Measurements from ENCODE around the gene C3orf20. TPM values are rescaled to one million over a fixed set of nuclear protein-coding genes. Genes with fewer than 3 reads are reported as not detected.
"Not testable (repeated sequence)": the region's sequence is repeated elsewhere in the genome, so short reads cannot be mapped to it uniquely, and the experiment has no call there.

The C3orf20 gene
- total and polyA plus RNA-seq, 2 experiments from 2014 or later: not detected

GRCh38 chr3:14744556-14744955 is 69.6 kb downstream of the C3orf20 start:
- H3K27ac ChIP-seq: no peak overlapping the region
- H3F3A ChIP-seq (ENCODE audit: insufficient read depth): no peaks in the 10 kb centered on the region
- H4K20me1 ChIP-seq (ENCODE audit: insufficient read depth): no peaks in the 10 kb centered on the region
- no peak overlapping the region for H2AFZ ChIP-seq
- H3K79me2 ChIP-seq (ENCODE audit: insufficient read depth): no peaks in the 10 kb centered on the region
- H3K9me2 ChIP-seq (ENCODE audit: insufficient read depth): no peaks in the 10 kb centered on the region
- in situ Hi-C loops (cut with MboI): no loop called here
- H3K4me1 ChIP-seq (ENCODE audit: insufficient read depth): no peaks in the 10 kb centered on the region
- no peak overlapping the region for H3K4me2 ChIP-seq (ENCODE audit: unreplicated experiment)
- H3K27me3 ChIP-seq (replicated peaks; ENCODE audit: insufficient read depth): peaks cover 19% of the 10 kb centered on the region; the same call in 1 of the 2 replicates
- DNase-seq: no peak
- H3K9ac ChIP-seq: no peak overlapping the region
- no peaks in the 10 kb centered on the region for H3K36me3 ChIP-seq (ENCODE audit: low read depth)
- no peak overlapping the region for H3K4me3 ChIP-seq
- H3K9me3 ChIP-seq (ENCODE audit: low read depth): no peaks in the 10 kb centered on the region
- no peak for TF ChIP-seq EZH2phosphoT487 (IDR thresholded peaks at IDR 0.05; ENCODE audit: insufficient read depth, low read depth)
- no peak for TF ChIP-seq EZH2 (IDR thresholded peaks at IDR 0.05; ENCODE audit: insufficient read depth, poor library complexity, severe bottlenecking)
- 34 to 35% methylated on average over 6 of the region's 6 CpGs for WGBS, 2 experiments (ENCODE audit: low coverage in 1 of 2, low lambda C conversion rate in 2 of 2, missing lambda C conversion rate in 2 of 2)

GRCh38 chr3:14750650-14751049 is 75.7 kb downstream of the C3orf20 start:
- in situ Hi-C loops (cut with MboI): no loop called here
- no peaks in the 10 kb centered on the region for H4K20me1 ChIP-seq (ENCODE audit: insufficient read depth)
- no peaks in the 10 kb centered on the region for H3K9me2 ChIP-seq (ENCODE audit: insufficient read depth)
- H2AFZ ChIP-seq: no peak overlapping the region
- no peak overlapping the region for H3K9ac ChIP-seq
- H3K4me2 ChIP-seq (ENCODE audit: unreplicated experiment): no peak overlapping the region
- DNase-seq: no peak
- H3K79me2 ChIP-seq (ENCODE audit: insufficient read depth): no peaks in the 10 kb centered on the region
- no peaks in the 10 kb centered on the region for H3F3A ChIP-seq (ENCODE audit: insufficient read depth)
- TF ChIP-seq EZH2phosphoT487 (IDR thresholded peaks at IDR 0.05; ENCODE audit: insufficient read depth, low read depth) (no peak), EZH2 (IDR thresholded peaks at IDR 0.05; ENCODE audit: insufficient read depth, poor library complexity, severe bottlenecking) (no peak)
- no peak overlapping the region for H3K4me3 ChIP-seq
- WGBS, 2 experiments (ENCODE audit: low coverage in 1 of 2, low lambda C conversion rate in 2 of 2, missing lambda C conversion rate in 2 of 2): 38 to 43% methylated on average over 1 of the region's 1 CpG
- H3K4me1 ChIP-seq (ENCODE audit: insufficient read depth): no peaks in the 10 kb centered on the region
- H3K36me3 ChIP-seq (ENCODE audit: low read depth): no peaks in the 10 kb centered on the region
- no peaks in the 10 kb centered on the region for H3K9me3 ChIP-seq (ENCODE audit: low read depth)
- peaks cover 16% of the 10 kb centered on the region; the same call in 1 of the 2 replicates for H3K27me3 ChIP-seq (replicated peaks; ENCODE audit: insufficient read depth)
- H3K27ac ChIP-seq: no peak overlapping the region

GRCh38 chr3:14752979-14753378 is 78.0 kb downstream of the C3orf20 start:
- H3K27me3 ChIP-seq (replicated peaks; ENCODE audit: insufficient read depth); H4K20me1 ChIP-seq (ENCODE audit: insufficient read depth); H3K4me2 ChIP-seq (ENCODE audit: unreplicated experiment); H3K27ac ChIP-seq; H3K9ac ChIP-seq; H3K9me2 ChIP-seq (ENCODE audit: insufficient read depth); H2AFZ ChIP-seq; H3F3A ChIP-seq (ENCODE audit: insufficient read depth); in situ Hi-C loops (cut with MboI); H3K9me3 ChIP-seq (ENCODE audit: low read depth); H3K79me2 ChIP-seq (ENCODE audit: insufficient read depth); H3K36me3 ChIP-seq (ENCODE audit: low read depth); H3K4me3 ChIP-seq; DNase-seq; H3K4me1 ChIP-seq (ENCODE audit: insufficient read depth): not testable (repeated sequence)

GRCh38 chr3:14757153-14757700 is 82.3 kb downstream of the C3orf20 start:
- WGBS, 2 experiments (ENCODE audit: low coverage in 1 of 2, low lambda C conversion rate in 2 of 2, missing lambda C conversion rate in 2 of 2): 61 to 72% methylated on average over 12 to 14 of the region's 14 CpGs
- Histone ChIP-seq H3K4me1 (ENCODE audit: insufficient read depth) (no peaks in the 10 kb centered on the region), H3K4me3 (no peak overlapping the region), H3F3A (ENCODE audit: insufficient read depth) (no peaks in the 10 kb centered on the region), H3K27me3 (replicated peaks; ENCODE audit: insufficient read depth) (peaks cover 3% of the 10 kb centered on the region; the same call in 1 of the 2 replicates), H2AFZ (no peak overlapping the region), H3K9me3 (ENCODE audit: low read depth) (no peaks in the 10 kb centered on the region), H3K36me3 (ENCODE audit: low read depth) (no peaks in the 10 kb centered on the region), H3K9ac (no peak overlapping the region), H3K79me2 (ENCODE audit: insufficient read depth) (no peaks in the 10 kb centered on the region), H3K4me2 (ENCODE audit: unreplicated experiment) (no peak overlapping the region), H3K27ac (no peak overlapping the region), H3K9me2 (ENCODE audit: insufficient read depth) (no peaks in the 10 kb centered on the region), H4K20me1 (ENCODE audit: insufficient read depth) (no peaks in the 10 kb centered on the region)
- in situ Hi-C loops (cut with MboI): no loop called here
- DNase-seq: no peak
- no peak for TF ChIP-seq EZH2 (IDR thresholded peaks at IDR 0.05; ENCODE audit: insufficient read depth, poor library complexity, severe bottlenecking)
- TF ChIP-seq EZH2phosphoT487 (IDR thresholded peaks at IDR 0.05; ENCODE audit: insufficient read depth, low read depth): no peak

DNA sequence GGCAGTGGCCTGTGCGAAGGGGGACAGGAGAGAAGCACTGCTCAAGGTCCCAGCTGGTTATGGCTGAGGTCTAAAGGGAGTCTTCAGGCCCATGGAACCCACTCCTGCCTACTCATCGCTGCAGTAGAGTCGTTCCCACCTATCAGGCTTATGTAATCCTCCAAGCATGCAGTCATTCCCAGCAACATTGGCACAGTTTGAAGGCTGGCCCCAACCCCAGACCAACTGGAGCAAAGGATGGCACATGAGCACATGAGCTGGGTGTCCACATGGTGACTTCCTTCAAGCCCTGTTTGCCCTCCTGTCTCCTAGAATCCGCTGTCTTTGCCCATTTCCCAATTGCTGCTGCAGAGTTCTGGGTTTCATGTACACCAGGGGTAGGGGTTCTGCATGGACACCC is 83.4 kb downstream of the C3orf20 start:
- no peak overlapping the region for H3K9ac ChIP-seq
- no peak for DNase-seq
- H2AFZ ChIP-seq: no peak overlapping the region
- no peaks in the 10 kb centered on the region for H3K79me2 ChIP-seq (ENCODE audit: insufficient read depth)
- H3K36me3 ChIP-seq (ENCODE audit: low read depth): no peaks in the 10 kb centered on the region
- no peak overlapping the region for H3K4me2 ChIP-seq (ENCODE audit: unreplicated experiment)
- H3K27me3 ChIP-seq (replicated peaks; ENCODE audit: insufficient read depth): peaks cover 3% of the 10 kb centered on the region; the same call in 1 of the 2 replicates
- WGBS, 2 experiments (ENCODE audit: low coverage in 1 of 2, low lambda C conversion rate in 2 of 2, missing lambda C conversion rate in 2 of 2): 59 to 63% methylated on average over 4 of the region's 4 CpGs
- no peaks in the 10 kb centered on the region for H3K9me3 ChIP-seq (ENCODE audit: low read depth)
- H3F3A ChIP-seq (ENCODE audit: insufficient read depth): no peaks in the 10 kb centered on the region
- no peaks in the 10 kb centered on the region for H3K4me1 ChIP-seq (ENCODE audit: insufficient read depth)
- H4K20me1 ChIP-seq (ENCODE audit: insufficient read depth): no peaks in the 10 kb centered on the region
- H3K9me2 ChIP-seq (ENCODE audit: insufficient read depth): no peaks in the 10 kb centered on the region
- no peak overlapping the region for H3K27ac ChIP-seq
- no peak for TF ChIP-seq EZH2phosphoT487 (IDR thresholded peaks at IDR 0.05; ENCODE audit: insufficient read depth, low read depth)
- no peak for TF ChIP-seq EZH2 (IDR thresholded peaks at IDR 0.05; ENCODE audit: insufficient read depth, poor library complexity, severe bottlenecking)
- no peak overlapping the region for H3K4me3 ChIP-seq
- in situ Hi-C loops (cut with MboI): no loop called here

Measured in GM23248 (cell line).